ENCODE measurements around the gene LRRC74A.

GRCh38 chr14:76829650-76830421, 3.6 kb downstream of the LRRC74A start:
- TF ChIP-seq, protein P1, sequence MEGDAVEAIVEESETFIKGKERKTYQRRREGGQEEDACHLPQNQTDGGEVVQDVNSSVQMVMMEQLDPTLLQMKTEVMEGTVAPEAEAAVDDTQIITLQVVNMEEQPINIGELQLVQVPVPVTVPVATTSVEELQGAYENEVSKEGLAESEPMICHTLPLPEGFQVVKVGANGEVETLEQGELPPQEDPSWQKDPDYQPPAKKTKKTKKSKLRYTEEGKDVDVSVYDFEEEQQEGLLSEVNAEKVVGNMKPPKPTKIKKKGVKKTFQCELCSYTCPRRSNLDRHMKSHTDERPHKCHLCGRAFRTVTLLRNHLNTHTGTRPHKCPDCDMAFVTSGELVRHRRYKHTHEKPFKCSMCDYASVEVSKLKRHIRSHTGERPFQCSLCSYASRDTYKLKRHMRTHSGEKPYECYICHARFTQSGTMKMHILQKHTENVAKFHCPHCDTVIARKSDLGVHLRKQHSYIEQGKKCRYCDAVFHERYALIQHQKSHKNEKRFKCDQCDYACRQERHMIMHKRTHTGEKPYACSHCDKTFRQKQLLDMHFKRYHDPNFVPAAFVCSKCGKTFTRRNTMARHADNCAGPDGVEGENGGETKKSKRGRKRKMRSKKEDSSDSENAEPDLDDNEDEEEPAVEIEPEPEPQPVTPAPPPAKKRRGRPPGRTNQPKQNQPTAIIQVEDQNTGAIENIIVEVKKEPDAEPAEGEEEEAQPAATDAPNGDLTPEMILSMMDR (conservative IDR thresholded peaks at IDR 0.05), result no peak
- no peak for TF ChIP-seq ZFX (IDR thresholded peaks at IDR 0.05)

All from C4-2B (cell line).